A673 (cell line): ENCODE measurements around the gene SPATA13. TPM values are rescaled to one million over a fixed set of nuclear protein-coding genes. Genes with fewer than 3 reads are reported as not detected.

ENCODE experiments used
- BruUV-seq: library from RNA; stranded (reverse); fragments of 400-500 nt; replicated peaks from 2 replicates; lab custom pipeline; 2021; lab: Mats Ljungman, UMichigan
- CTCF ChIA-PET: fragments of 300-600 bp; sonication (Branson Sonifier 250); formaldehyde crosslinking; loops from one replicate; lab custom pipeline; 2022; ENCODE audit warnings: antibody characterized with exemption; lab: Charles Lee
- POLR2A ChIA-PET: fragments of 300-600 bp; sonication (Branson Sonifier 250); formaldehyde crosslinking; loops from one replicate; lab custom pipeline; 2022; ENCODE audit warnings: antibody characterized with exemption; ENCODE audit not compliant: low non-redundant PET; lab: Charles Lee
- DNase-seq: peaks from one replicate; pipeline ENCODE4 v3.0.0-alpha.2; 2015; ENCODE audit warnings: low spot score
- H3K27ac ChIP-seq: fragments of 200-600 bp; sonication (generic); 2 replicates; pipeline ENCODE4 v1.5.1; 2016; ENCODE audit warnings: mixed run types, low read depth, mild to moderate bottlenecking, mixed read lengths, antibody characterized with exemption, low read length; ENCODE audit not compliant: poor library complexity, severe bottlenecking
- H3K27me3 ChIP-seq: fragments of 200-600 bp; sonication (generic); replicated peaks from 2 replicates; pipeline ENCODE4 v1.6.1; 2017; ENCODE audit warnings: mixed run types, low read depth, mild to moderate bottlenecking, mixed read lengths, antibody characterized with exemption, low read length; ENCODE audit not compliant: insufficient read depth, poor library complexity
- H3K36me3 ChIP-seq: fragments of 200-600 bp; sonication (generic); 2 replicates; pipeline ENCODE4 v1.6.1; 2016; ENCODE audit warnings: mixed run types, mild to moderate bottlenecking, mixed read lengths, antibody characterized with exemption, low read length; ENCODE audit not compliant: insufficient read depth, poor library complexity, severe bottlenecking
- H3K4me1 ChIP-seq: fragments of 200-600 bp; sonication (generic); 2 replicates; pipeline ENCODE4 v1.6.1; 2017; ENCODE audit warnings: mixed run types, mild to moderate bottlenecking, mixed read lengths, antibody characterized with exemption, low read length; ENCODE audit not compliant: insufficient read depth, poor library complexity, severe bottlenecking
- H3K4me3 ChIP-seq: fragments of 200-600 bp; sonication (generic); 2 replicates; pipeline ENCODE4 v1.5.1; 2016; ENCODE audit warnings: low read depth, mixed run types, mild to moderate bottlenecking, mixed read lengths, low read length; ENCODE audit not compliant: poor library complexity, severe bottlenecking
- H3K9me3 ChIP-seq: fragments of 200-600 bp; sonication (generic); 2 replicates; pipeline ENCODE4 v1.6.1; 2016; ENCODE audit warnings: mixed run types, low read depth, mild to moderate bottlenecking, mixed read lengths, antibody characterized with exemption, low read length; ENCODE audit not compliant: poor library complexity, severe bottlenecking
- CTCF ChIP-seq: fragments of 300-800, 200-600 bp; sonication (generic); conservative IDR thresholded peaks from 2 replicates; pipeline ENCODE4 v1.5.1; 2017; ENCODE audit warnings: low read depth, mild to moderate bottlenecking, antibody characterized with exemption, low read length, moderate library complexity, mixed read lengths
- EZH2 ChIP-seq: fragments of 200-600 bp; sonication (generic); IDR thresholded peaks from 2 replicates; pipeline ENCODE4 v1.6.1; 2017; ENCODE audit warnings: borderline replicate concordance, low read depth, mild to moderate bottlenecking, mixed read lengths, antibody characterized with exemption, low read length; ENCODE audit not compliant: poor library complexity, severe bottlenecking
- intact Hi-C: fragments of 100-400 bp; cut with micrococcal nuclease; formaldehyde crosslinking; loops from one replicate; pipeline ENCODE4 v1.10.0; 2022; ENCODE audit not compliant: unreplicated experiment
- total RNA-seq: library from RNA; stranded (reverse); gene quantifications from 2 replicates; pipeline ENCODE4 v1.2.3, GENCODE V29; 2021

The SPATA13 gene
- total RNA-seq, 1 experiment from 2014 or later, result 58.2 TPM

DNA sequence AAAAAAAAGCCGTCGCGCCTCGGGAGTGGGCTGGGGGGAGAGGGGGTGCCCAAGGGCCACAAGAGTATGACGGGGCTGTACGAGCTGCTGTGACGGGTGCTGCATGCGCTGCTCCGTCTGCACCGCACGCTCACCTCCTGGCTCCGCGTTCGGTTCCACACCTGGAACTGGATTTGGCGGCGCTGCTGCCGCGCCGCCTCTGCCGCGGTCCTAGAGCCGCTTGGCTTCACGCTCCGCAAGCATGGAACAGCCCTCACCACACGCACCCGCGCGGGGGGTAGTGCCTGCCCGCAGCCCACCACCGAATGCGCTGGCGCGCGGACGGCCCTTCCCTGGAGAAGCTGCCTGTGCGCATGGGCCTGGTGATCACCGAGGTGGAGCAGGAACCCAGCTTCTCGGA is 167.6 kb downstream of the SPATA13 start:
- ChIA-PET CTCF (no interaction called here), POLR2A (no interaction called here)
- no peaks in the 10 kb centered on the region for H3K36me3 ChIP-seq
- no peak for DNase-seq
- H3K9me3 ChIP-seq, result no peaks in the 10 kb centered on the region
- intact Hi-C loops, result no loop called here
- peak overlapping the region; percentile 31 for H3K4me3 ChIP-seq
- H3K27me3 ChIP-seq, result no peaks in the 10 kb centered on the region
- TF ChIP-seq EZH2 (no peak), CTCF (no peak)
- H3K27ac ChIP-seq, result no peak overlapping the region
- H3K4me1 ChIP-seq, result no peaks in the 10 kb centered on the region
- BruUV-seq, result no TSS peak

DNA sequence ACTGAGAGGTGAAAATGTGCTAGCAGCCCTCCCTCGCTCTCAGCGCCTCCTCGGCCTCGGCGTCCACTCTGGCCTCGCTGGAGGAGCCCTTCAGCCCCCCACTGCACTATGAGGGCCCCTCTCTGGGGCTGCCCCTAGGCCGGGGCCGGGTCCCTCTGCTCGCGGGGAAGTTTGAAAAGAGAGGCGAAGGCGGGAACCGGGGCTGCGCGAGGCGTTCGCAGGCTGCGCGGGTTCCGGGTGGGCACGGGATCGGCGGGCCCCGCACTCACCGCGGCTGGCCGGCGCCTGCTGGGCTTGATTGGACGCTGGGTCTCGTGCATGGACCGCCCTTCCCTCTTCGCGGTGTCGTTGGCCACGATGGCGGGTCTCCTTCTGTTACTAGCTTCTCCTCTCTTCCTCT is 178.2 kb downstream of the SPATA13 start:
- Histone ChIP-seq H3K4me1 (no peaks in the 10 kb centered on the region), H3K36me3 (no peaks in the 10 kb centered on the region), H3K9me3 (no peaks in the 10 kb centered on the region), H3K27ac (no peak overlapping the region), H3K4me3 (no peak overlapping the region), H3K27me3 (no peaks in the 10 kb centered on the region)
- intact Hi-C loops, result no loop called here
- ChIA-PET POLR2A (interaction anchor here (0.5 kb wide), 1 partner anchor 449 kb away, joined by 3 read pairs; no protein-coding TSS in a partner anchor), CTCF (no interaction called here)
- DNase-seq, result no peak
- TF ChIP-seq CTCF, result no peak
- no peak for TF ChIP-seq EZH2
- BruUV-seq, result no TSS peak

DNA sequence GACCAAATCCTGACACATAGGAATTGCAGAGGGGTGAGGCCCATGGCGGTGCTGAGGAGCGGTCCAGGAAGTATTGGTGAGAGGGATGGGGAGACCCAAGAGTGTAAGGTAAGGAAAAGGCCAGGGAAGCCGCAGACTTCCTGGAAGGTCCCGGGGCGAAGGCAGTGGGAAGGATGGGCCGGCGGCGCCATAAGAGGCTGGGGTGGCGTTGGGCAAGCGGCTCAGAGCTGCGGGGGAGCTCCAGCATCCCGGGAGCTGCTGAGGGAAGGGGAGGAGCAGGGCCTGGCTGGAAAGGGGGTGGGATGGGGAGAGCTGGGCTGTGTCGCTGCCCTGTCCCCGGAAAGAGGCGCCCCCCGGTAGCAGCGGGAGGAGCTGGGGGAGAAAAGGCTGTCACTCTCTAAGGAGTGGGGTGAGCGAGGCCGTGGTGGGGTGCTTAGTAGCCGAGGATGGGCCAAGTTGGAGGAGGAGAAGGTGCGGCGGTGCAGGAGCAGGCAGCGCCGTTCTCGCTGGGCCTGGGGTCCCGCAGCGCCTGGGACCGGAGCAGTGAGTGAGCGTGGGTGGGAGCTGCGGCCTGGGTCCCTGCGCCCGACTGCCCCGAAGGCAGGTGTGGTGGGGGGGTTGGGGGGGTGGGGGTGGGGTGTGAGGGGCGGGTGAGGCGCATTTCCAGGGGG is 179.6 kb downstream of the SPATA13 start:
- H3K36me3 ChIP-seq, result no peaks in the 10 kb centered on the region
- intact Hi-C loops, result no loop called here
- ChIA-PET POLR2A (no interaction called here), CTCF (no interaction called here)
- no peak overlapping the region for H3K4me3 ChIP-seq
- no peak overlapping the region for H3K27ac ChIP-seq
- no TSS peak for BruUV-seq
- H3K27me3 ChIP-seq, result no peaks in the 10 kb centered on the region
- no peaks in the 10 kb centered on the region for H3K9me3 ChIP-seq
- TF ChIP-seq EZH2 (no peak), CTCF (no peak)
- no peaks in the 10 kb centered on the region for H3K4me1 ChIP-seq
- DNase-seq, result no peak
